Measurements from ENCODE around the gene VCL. TPM values are rescaled to one million over a fixed set of nuclear protein-coding genes. Genes with fewer than 3 reads are reported as not detected.

Gene VCL
- total and polyA plus RNA-seq, 9 of the 15 experiments (the other 6 are each of a cell fraction or from before 2014, with no cell fraction given) = 29.8 to 186 (median 76.4) TPM

DNA sequence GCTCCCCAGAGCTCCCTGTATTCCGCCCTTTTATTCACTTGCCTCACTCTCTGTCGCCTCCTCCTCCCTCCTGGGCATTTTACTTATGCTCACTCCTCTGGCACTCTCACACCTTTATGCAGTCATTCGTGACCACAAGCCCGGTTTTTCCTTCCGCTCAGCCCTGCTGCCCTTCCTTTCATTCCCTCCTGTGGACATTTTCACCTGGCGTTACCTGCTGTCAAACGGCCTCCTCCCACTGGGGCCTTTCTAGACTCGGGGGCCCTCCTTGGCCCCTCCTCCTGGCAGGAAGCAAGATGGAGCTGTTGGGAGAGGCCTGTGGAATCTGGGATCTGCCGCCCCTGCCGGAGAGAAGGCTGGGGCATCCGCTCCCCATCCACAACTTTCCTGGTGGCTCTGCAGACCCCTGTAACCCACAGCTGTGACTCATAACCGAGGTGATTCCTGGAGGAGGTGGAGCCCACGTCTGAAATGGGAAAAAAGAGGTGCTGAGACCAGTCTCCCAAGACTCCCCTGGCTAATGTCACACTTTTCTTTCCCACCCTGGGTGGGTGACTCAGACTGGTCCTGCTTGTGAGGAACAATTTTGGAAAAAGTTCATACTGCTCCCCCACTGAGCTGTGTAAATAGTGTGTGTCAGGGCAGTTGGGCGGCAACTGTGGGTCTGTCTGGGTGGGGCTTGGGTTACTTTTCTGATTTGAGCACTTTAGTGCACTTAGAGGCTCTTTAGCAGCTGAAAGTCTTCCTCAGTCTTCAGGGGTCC lies 1.2 kb downstream of the VCL start (continued):
- TF ChIP-seq HES1 (IDR thresholded peaks at IDR 0.05; ENCODE audit: low read depth) (no peak), ZBTB17 (CRISPR knock-in tag; IDR thresholded peaks at IDR 0.05) (0 out of 2 replicates have a peak, but pooled peaks have one; percentile 18), NKRF (IDR thresholded peaks at IDR 0.05; ENCODE audit: borderline replicate concordance) (peak; percentile 47; the same call in 1 of the 2 replicates), SNIP1 (IDR thresholded peaks at IDR 0.05; ENCODE audit: low read depth) (no peak), PHB2 (IDR thresholded peaks at IDR 0.05; ENCODE audit: low read depth) (peak; percentile 57), NFRKB (IDR thresholded peaks at IDR 0.05; ENCODE audit: low read depth) (0 out of 2 replicates have a peak, but pooled peaks have one; percentile 14), CCNT2 (IDR thresholded peaks at IDR 0.05; ENCODE audit: borderline replicate concordance, extremely low read depth, insufficient read length, low read depth, low read length) (no peak), ZFX (CRISPR knock-in tag; IDR thresholded peaks at IDR 0.05) (peak; percentile 23), FIP1L1 (IDR thresholded peaks at IDR 0.05; ENCODE audit: low read depth, low read length, poor library complexity, severe bottlenecking) (no peak), CEBPB (tag; IDR thresholded peaks at IDR 0.05) (no peak), DACH1 (IDR thresholded peaks at IDR 0.05; ENCODE audit: partially characterized antibody) (no peak), RHOXF2B (CRISPR knock-in tag; conservative IDR thresholded peaks at IDR 0.05) (no peak), ZNF408 (CRISPR knock-in tag; IDR thresholded peaks at IDR 0.05; ENCODE audit: low read depth) (no peak), ZNF143 (CRISPR knock-in tag; IDR thresholded peaks at IDR 0.05) (no peak), XRCC3 (IDR thresholded peaks at IDR 0.05) (no peak), ZNF280A (IDR thresholded peaks at IDR 0.05; ENCODE audit: low read depth, partially characterized antibody) (no peak), NR1H2 (CRISPR knock-in tag; IDR thresholded peaks at IDR 0.05) (no peak), U2AF2 (optimal IDR thresholded peaks at IDR 0.05; ENCODE audit: low read depth, low read length) (no peak), CREB1 (IDR thresholded peaks at IDR 0.05) (no peak), CREB1 (CRISPR knock-in tag; IDR thresholded peaks at IDR 0.05) (no peak), BRD9 (IDR thresholded peaks at IDR 0.05; ENCODE audit: low read depth, partially characterized antibody) (no peak)
- TF ChIP-seq, protein P1, sequence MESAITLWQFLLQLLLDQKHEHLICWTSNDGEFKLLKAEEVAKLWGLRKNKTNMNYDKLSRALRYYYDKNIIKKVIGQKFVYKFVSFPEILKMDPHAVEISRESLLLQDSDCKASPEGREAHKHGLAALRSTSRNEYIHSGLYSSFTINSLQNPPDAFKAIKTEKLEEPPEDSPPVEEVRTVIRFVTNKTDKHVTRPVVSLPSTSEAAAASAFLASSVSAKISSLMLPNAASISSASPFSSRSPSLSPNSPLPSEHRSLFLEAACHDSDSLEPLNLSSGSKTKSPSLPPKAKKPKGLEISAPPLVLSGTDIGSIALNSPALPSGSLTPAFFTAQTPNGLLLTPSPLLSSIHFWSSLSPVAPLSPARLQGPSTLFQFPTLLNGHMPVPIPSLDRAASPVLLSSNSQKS (CRISPR knock-in tag; IDR thresholded peaks at IDR 0.05) = no peak

Measured in K562 (cell line).